Measurements from ENCODE around the gene SGCD.

DNA sequence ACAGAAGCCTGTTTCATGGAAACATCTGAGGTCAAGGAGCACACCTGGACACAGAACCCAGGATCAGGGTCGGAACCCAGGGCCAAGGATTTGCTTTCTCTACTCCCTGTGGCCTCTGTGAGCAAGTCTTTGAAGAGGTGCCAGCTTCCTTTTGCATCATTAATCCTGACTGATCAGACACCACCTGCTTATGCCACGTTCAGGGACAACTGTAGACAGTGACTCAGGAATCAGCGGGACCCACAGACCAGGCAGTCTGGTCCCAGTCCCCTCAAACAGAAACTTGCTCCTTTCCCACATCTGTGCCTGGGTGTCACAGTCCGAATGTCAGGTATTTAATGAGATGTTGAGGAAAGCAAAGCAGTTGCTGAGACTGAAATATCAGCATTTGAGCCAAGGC, 154.8 kb downstream of the SGCD start:
- TF ChIP-seq, protein P1, sequence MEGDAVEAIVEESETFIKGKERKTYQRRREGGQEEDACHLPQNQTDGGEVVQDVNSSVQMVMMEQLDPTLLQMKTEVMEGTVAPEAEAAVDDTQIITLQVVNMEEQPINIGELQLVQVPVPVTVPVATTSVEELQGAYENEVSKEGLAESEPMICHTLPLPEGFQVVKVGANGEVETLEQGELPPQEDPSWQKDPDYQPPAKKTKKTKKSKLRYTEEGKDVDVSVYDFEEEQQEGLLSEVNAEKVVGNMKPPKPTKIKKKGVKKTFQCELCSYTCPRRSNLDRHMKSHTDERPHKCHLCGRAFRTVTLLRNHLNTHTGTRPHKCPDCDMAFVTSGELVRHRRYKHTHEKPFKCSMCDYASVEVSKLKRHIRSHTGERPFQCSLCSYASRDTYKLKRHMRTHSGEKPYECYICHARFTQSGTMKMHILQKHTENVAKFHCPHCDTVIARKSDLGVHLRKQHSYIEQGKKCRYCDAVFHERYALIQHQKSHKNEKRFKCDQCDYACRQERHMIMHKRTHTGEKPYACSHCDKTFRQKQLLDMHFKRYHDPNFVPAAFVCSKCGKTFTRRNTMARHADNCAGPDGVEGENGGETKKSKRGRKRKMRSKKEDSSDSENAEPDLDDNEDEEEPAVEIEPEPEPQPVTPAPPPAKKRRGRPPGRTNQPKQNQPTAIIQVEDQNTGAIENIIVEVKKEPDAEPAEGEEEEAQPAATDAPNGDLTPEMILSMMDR (IDR thresholded peaks at IDR 0.05): no peak
- no peak for TF ChIP-seq POLR2A (IDR thresholded peaks at IDR 0.05)
